Fibroblast of peridontal ligament (primary cell): ENCODE measurements around the gene MAML3.

Source experiments
- DNase-seq: peaks from one replicate; pipeline ENCODE4 v3.0.0-alpha.2; 2010; ENCODE audit errors: extremely low read depth

Gene MAML3

DNA sequence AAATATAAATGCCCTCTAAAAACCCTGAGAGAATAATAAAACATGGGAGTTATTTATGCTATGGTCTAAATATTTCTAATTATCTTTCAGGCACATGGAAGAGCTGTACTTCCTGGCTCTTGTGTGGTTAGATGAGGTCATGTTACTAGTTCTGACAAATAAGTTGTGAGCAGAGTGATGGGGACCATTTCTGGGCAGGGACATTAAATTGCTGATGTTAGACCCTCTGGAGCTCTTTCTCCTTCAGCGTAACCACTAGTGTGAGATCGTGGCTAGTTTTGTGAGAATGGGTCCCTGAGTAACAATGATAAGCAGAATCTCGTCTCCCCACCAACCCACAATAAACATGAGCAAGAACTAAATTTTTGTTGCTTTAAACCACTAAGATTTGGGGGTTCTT lies 108.0 kb downstream of the MAML3 start:
- no peak for DNase-seq

- no peak for DNase-seq
These were observed 109.6 kb downstream of the MAML3 start for GRCh38 chr4:140044337-140044902.

GRCh38 chr4:140042634-140043033 lies 111.3 kb downstream of the MAML3 start:
- DNase-seq = no peak

GRCh38 chr4:140038031-140038533 lies 115.9 kb downstream of the MAML3 start:
- DNase-seq = peak; percentile 70

GRCh38 chr4:140037353-140038030 lies 116.5 kb downstream of the MAML3 start:
- DNase-seq = peak; percentile 93

DNA sequence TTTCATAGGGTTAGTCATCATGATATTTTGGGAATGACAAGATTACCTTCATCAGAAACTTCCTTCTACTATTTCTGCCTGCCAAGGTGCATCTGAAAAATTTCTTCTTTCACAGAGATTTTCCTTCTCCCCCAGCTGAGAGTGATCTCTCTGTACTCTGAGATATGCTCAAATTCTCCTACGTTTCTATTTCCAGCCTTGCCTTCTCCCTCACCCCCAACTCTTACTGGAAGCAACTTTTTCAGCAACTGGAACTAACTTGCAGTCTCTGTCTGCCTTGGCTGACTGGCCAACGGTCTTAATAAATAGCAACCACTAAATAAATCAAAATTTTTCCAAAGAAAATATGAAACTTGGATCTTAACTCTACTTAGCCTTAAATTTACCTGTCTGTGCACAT lies 122.3 kb downstream of the MAML3 start:
- DNase-seq = no peak

DNA sequence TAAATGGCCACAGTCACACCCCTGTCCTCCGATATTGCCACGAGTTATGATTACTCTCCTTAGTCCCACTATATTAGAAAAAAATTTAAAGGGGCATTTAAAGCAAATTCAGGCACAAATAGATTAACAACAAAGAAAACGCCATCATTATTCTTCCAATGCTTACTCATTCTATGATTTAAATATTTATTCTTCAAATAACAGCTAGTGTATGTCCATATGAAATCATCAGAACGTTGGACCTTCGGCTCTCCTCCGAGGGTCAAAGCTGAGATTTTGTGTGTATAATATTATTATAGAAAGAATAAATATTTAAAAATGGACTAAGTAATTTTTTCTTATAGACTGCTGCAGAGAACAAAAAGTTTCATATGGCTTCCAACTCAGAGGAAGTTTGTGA lies 122.9 kb downstream of the MAML3 start:
- DNase-seq = no peak

- no peak for DNase-seq
These were observed 125.1 kb downstream of the MAML3 start for GRCh38 chr4:140028676-140029517.

GRCh38 chr4:140028101-140028500 lies 125.9 kb downstream of the MAML3 start:
- no peak for DNase-seq

- DNase-seq = no peak
These were observed 126.9 kb downstream of the MAML3 start for GRCh38 chr4:140027101-140027500.

DNA sequence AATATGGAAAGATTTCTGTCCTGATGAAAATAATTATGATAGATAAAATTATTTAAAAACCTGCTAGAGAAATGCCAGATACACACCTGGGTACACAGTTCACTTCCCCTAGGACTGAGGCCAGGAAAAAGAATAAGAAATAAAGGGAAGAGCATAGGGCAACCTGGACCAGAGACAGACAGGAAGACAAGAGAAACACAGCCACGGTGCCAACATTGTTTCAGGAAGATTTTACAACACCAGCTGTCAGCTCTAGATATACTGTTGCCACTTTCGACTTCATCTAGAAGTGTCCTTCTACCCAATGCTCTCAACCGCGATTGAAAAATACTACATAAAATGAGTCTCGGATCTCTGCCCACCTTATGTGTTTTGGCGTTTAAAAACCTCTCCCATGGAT lies 128.5 kb downstream of the MAML3 start:
- DNase-seq = no peak

DNA sequence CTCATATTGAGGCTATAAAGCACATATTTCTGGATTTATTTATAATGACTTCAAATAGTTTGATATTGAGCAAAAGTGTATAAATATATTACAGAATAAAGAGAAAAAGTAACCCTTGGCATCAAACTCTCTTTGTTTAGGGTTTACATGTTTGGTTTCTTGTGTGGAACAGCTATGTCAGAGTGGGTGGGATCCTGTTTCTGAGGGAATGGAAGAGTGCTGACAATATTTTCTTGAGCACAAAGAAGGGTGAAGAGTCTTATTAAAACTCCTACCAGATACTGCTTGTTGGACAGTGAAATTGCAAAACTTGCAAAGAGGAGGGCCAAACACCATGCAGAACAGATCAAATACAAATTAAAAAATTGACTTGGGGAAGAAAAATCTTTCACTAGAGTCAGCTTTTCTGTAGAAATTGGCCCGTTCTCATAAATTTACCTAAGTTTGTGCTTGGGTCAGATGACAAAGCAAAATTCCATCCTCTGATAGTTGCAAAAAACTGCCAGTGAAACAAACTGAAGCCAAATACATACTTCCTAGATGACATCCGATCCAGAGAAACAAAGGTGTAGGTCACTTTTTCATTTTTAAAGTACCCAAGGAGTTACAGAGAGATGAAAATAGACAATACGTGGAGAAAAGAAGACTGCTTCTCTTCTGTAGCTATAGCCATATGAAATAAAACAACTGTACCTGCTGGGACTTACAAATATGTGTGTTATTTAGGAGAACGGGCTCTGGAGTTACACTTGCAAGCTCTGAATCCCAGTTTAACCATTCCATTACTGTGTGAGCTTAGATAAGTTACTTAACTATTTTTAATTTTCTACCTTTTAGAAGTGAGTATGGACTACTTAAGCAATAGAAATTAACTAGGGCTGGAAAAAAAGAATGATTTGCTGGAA lies 133.3 kb downstream of the MAML3 start:
- DNase-seq = no peak

DNA sequence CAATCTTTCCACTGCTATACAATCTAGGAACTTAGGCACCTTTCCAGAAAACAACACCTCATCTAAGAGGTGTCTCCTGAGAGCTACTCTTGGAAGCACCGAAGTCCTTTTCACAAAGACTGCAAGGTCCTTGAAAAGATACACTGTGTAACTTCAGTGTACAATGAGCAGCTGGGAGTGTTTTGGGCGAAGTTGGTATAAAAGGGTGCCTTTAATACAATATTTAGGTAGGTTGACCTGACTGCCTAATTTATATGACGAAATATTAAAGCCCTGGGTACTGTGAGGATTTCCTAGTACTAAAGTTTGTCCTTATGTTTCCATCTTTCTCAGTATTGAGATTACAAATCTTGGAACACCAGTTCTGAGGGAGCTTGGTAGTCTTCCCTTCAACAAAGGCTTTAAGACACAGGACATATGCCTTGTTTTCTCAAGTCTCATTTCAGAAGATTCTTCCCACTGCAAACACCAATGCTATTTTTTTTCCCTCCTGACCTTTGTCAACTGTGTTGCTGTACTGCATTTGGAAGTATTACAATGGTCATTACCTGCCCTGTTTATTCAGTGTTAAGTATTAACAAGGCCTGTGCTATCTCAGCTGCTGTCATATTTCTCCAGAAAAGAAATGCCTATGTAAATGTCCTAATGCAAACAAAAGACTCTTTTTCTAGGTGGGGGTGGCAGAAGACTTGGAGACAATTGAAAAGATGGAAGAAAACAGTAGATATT lies 134.2 kb downstream of the MAML3 start:
- DNase-seq = no peak

DNA sequence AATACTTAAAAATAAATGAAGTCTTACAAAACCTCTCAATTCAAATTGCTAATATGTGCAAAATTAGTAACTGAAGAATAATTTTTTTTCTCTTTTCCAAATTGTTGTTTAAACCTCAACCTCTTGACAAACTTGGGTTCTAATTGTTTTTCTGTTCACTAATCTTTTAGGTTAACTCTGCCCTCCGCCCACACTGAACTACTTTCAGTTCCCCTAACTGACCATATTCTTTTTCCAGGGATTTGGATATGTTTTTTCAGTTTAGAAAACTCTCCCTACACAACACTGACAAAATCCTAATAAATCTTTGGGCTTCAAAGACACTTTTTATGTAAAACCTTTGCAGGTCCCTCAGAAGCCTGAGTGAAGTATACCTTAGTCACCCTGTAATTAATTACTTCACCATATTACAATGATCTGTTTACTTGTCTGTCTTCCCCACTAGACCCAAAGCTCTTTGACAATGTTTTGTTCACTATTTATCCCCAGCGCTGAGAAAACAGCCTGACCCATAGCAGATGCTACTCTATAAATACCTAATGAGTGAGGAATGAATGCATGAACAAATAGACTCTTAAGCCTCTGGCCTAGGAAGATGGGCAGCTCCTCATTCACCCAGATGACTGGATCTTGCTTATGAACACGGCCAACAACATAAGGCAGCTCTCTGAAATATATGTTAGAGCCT lies 134.9 kb downstream of the MAML3 start:
- no peak for DNase-seq

- DNase-seq = no peak
These were observed 139.7 kb downstream of the MAML3 start for GRCh38 chr4:140014284-140014683.

DNA sequence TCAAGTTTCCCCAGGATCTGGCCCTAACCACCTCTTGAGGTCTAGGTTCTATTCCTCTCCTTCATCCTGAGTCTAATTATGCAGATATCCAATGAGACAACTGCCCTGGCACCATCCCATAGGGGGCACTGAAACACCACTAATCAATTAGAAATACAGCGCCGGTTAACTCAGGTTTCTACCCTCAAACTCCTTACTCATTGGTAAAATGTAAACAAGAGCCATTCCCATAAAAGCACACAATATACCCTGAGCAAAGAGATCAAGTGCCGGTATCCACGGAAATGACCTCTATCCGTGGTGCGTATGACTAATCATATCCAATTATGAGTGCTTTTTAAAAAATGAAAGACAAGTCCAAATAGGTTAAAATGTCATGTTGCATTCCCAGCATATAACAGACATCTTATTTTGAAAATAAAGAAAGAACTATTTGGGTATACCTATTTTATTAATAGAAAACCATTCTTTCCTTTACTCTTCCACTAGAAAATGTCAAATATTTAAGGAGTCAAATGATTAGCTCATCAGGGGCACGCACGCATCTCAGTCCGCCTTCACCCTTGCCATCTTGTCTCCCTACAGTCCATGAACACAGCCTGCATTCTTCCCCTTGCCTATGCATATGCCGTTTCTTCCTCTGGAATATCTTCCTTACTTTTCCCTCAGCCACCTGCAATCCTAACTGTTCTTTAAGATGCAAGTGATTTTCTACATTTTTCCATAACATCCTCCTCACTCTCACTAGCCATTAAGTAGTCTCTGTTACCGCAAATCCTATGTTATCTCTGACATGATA lies 141.1 kb downstream of the MAML3 start:
- DNase-seq = peak; percentile 86

DNA sequence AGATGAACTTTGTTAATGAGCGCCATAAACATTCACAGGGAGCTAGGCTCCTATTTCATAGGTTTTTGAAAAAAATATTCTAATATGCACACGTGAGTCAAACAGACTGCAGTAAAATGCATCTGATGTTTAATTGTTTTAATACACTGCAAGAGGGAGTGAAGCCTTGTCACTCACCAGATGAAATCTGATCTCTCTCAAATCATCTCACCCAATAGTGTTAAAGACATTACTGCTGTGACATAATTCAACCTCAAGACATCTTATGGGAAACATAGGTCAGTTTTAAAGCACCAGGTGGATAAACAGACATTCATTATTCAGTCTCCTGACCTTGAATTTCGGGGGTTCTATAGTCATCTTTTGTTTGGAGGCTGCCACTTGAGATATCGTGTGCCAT lies 148.3 kb downstream of the MAML3 start:
- DNase-seq = no peak

DNA sequence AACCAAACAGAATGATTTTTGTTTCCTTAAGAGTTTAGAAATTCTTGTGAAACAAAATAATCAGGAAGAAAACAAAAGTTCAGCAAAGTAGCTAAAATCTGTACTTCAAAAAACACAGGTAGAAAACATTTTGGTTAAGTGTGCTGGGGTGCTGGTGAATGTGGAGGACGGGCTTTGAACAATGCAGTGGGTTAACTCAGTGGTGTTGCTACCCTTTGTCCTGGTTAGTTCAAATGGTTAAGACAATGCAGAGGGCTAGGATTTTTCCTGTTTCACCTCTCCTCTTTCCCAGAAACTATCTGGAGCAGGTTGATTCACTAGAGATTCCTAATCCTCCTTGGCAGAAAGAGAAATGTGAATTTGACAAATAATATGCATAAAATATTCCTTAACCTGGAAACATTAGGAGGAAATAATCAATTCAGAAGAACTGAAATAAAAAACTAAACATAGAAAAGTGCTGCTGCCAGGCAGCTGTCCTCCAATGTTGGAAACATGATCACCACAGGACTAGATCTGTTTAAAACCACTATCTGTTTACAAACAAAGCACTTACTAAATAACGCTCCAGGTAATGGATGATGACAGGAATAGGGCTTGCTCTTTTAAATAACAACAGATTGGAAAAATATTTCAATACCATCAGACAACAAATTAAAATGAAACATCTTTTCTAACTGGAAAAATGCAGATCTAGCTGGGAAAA lies 148.9 kb downstream of the MAML3 start:
- DNase-seq = no peak

GRCh38 chr4:140004549-140004895 lies 149.5 kb downstream of the MAML3 start:
- peak; percentile 61 for DNase-seq
